ENCODE data around the gene GXYLT1. TPM values are rescaled to one million over a fixed set of nuclear protein-coding genes. Genes with fewer than 3 reads are reported as not detected.
"Not testable (repeated sequence)": the region's sequence is repeated elsewhere in the genome, so short reads cannot be mapped to it uniquely, and the experiment has no call there.

Gene GXYLT1
- 13.4 and 20.6 TPM in 2 replicates for polyA plus RNA-seq (2011; rRNA removed)
- polyA minus RNA-seq (2011; rRNA and poly(A)+ RNA removed) = 6.2 and 12.5 TPM in 2 replicates

- H3K27ac ChIP-seq (ENCODE audit: low read depth, low read length) = no peak within 1 kb of the TSS
- peak; percentile 76 for DNase-seq (ENCODE audit: low read depth, low spot score)
- no peaks in the 10 kb centered on the region for H3K27me3 ChIP-seq (ENCODE audit: control insufficient read depth, insufficient read depth, low read length)
- H3K9me3 ChIP-seq (ENCODE audit: control insufficient read depth, insufficient read depth, low read length) = no peaks in the 10 kb centered on the region
- ChIA-PET POLR2A (no interaction called here), CTCF (interaction anchor here (0.7 to 0.8 kb wide), 3 partner anchors 12 to 228 kb away, joined by 3 to 4 read pairs (median 3); no protein-coding TSS in a partner anchor)
- peak within 1 kb of the TSS; percentile 73 for H3K4me3 ChIP-seq (ENCODE audit: low read depth, low read length)
- no peak for TF ChIP-seq CTCF (IDR thresholded peaks at IDR 0.05; ENCODE audit: low read depth, low read length)
Observed at GRCh38 chr12:42144408-42145196, at the start of gene GXYLT1. GXYLT1 (minus strand) TSS chr12:42144874; CDS start chr12:42144646, 228 bp downstream.

GRCh38 chr12:42192686-42193085 lies 48.0 kb upstream of the GXYLT1 start:
- H3K4me3 ChIP-seq (ENCODE audit: low read depth, low read length) = no peak overlapping the region
- POLR2A ChIA-PET = no interaction called here
- no peaks in the 10 kb centered on the region for H3K9me3 ChIP-seq (ENCODE audit: control insufficient read depth, insufficient read depth, low read length)
- no peak for DNase-seq (ENCODE audit: low read depth, low spot score)
- TF ChIP-seq CTCF (IDR thresholded peaks at IDR 0.05; ENCODE audit: low read depth, low read length) = no peak
- no peak overlapping the region for H3K27ac ChIP-seq (ENCODE audit: low read depth, low read length)
- CTCF ChIA-PET = no interaction called here
- H3K27me3 ChIP-seq (ENCODE audit: control insufficient read depth, insufficient read depth, low read length) = no peaks in the 10 kb centered on the region

- no peaks in the 10 kb centered on the region for H3K9me3 ChIP-seq (ENCODE audit: control insufficient read depth, insufficient read depth, low read length)
- CTCF ChIA-PET = no interaction called here
- POLR2A ChIA-PET = no interaction called here
- H3K27ac ChIP-seq (ENCODE audit: low read depth, low read length) = no peak overlapping the region
- H3K4me3 ChIP-seq (ENCODE audit: low read depth, low read length) = no peak overlapping the region
- DNase-seq (ENCODE audit: low read depth, low spot score) = no peak
- TF ChIP-seq CTCF (IDR thresholded peaks at IDR 0.05; ENCODE audit: low read depth, low read length) = no peak
- no peaks in the 10 kb centered on the region for H3K27me3 ChIP-seq (ENCODE audit: control insufficient read depth, insufficient read depth, low read length)
Observed at GRCh38 chr12:42192258-42192657, 47.6 kb upstream of the GXYLT1 start.

GRCh38 chr12:42190376-42190775 lies 45.7 kb upstream of the GXYLT1 start:
- ChIA-PET CTCF (interaction anchor here (1.3 kb wide), 1 partner anchor 182 kb away, joined by 4 read pairs; no protein-coding TSS in a partner anchor), POLR2A (no interaction called here)
- DNase-seq (ENCODE audit: low read depth, low spot score) = no peak
- no peak overlapping the region for H3K4me3 ChIP-seq (ENCODE audit: low read depth, low read length)
- H3K27me3 ChIP-seq (ENCODE audit: control insufficient read depth, insufficient read depth, low read length) = no peaks in the 10 kb centered on the region
- no peaks in the 10 kb centered on the region for H3K9me3 ChIP-seq (ENCODE audit: control insufficient read depth, insufficient read depth, low read length)
- no peak overlapping the region for H3K27ac ChIP-seq (ENCODE audit: low read depth, low read length)
- TF ChIP-seq CTCF (IDR thresholded peaks at IDR 0.05; ENCODE audit: low read depth, low read length) = no peak

GRCh38 chr12:42188275-42188674 lies 43.6 kb upstream of the GXYLT1 start:
- H3K4me3 ChIP-seq (ENCODE audit: low read depth, low read length); H3K27ac ChIP-seq (ENCODE audit: low read depth, low read length); H3K27me3 ChIP-seq (ENCODE audit: control insufficient read depth, insufficient read depth, low read length); DNase-seq (ENCODE audit: low read depth, low spot score); POLR2A ChIA-PET; H3K9me3 ChIP-seq (ENCODE audit: control insufficient read depth, insufficient read depth, low read length): not testable (repeated sequence)
- CTCF ChIA-PET = interaction anchor here (0.7 kb wide), 1 partner anchor 59 kb away, joined by 3 read pairs; no protein-coding TSS in a partner anchor
